ENCODE measurements around the gene DNAJB6. TPM values are rescaled to one million over a fixed set of nuclear protein-coding genes. Genes with fewer than 3 reads are reported as not detected.

The DNAJB6 gene
- total RNA-seq (ENCODE audit: low replicate concordance) = 44.5 and 73.7 TPM in 2 replicates

DNA sequence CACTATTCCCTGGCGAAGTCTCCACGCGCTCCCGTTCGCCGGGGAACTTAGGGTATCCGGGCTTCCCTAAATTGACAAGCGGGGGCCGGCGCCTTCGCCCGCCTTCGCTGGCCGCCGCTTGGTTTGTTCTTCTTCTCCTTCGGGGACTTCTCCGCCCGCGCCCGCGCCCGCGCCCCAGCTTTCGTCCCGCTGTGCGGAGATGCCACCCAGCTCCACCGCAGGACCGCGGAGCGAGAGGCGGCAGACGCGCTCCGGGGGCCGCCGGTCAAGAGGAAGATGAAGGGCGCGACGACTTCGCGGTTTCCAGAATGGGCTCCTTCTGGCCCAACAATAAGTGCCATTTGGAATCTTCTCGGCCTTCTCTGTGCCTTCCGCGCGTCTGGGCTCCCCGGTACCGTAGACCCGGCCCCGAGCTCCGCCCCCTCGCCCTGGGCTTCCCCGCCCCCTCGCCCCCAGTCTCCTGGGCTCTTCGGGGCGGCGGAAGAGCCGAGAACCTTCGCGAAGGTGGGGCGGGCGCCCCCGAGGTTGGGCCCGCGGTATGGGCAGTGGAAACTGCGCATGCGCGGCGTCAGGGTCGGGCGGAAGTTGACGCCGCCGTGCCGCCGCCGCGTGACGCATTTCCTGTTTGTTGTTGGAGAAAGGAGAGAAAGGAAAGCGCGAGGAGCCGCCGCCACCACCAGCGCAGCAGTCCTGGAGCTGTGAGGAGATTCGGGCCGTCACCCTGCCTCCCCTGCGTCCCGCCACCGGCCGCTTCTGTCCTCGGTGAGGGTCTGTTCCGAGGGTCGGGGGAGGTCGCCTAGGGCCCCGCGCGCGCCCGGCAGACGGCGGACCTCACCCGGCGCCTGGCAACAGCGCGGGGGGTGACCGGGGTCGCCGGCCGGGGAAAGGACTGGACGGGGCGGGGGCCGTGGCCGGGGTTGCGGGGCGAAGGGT is at the start of gene DNAJB6:
TSS of gene DNAJB6 (plus strand) at position 622 of the 933 bp plus-strand sequence. CDS start 21,569 bp downstream, outside the sequence.

Other genes with a start within 250 kb of the DNAJB6 start
- 36.9 and 70.9 TPM in 2 replicates for gene UBE3C, start 198.1 kb upstream of the DNAJB6 start, total RNA-seq (ENCODE audit: low replicate concordance)

All from smooth muscle cell of the coronary artery (primary cell).